ENCODE results near the gene GARS1.
"Not testable (repeated sequence)": the region's sequence is repeated elsewhere in the genome, so short reads cannot be mapped to it uniquely, and the experiment has no call there.

Gene GARS1, protein sequence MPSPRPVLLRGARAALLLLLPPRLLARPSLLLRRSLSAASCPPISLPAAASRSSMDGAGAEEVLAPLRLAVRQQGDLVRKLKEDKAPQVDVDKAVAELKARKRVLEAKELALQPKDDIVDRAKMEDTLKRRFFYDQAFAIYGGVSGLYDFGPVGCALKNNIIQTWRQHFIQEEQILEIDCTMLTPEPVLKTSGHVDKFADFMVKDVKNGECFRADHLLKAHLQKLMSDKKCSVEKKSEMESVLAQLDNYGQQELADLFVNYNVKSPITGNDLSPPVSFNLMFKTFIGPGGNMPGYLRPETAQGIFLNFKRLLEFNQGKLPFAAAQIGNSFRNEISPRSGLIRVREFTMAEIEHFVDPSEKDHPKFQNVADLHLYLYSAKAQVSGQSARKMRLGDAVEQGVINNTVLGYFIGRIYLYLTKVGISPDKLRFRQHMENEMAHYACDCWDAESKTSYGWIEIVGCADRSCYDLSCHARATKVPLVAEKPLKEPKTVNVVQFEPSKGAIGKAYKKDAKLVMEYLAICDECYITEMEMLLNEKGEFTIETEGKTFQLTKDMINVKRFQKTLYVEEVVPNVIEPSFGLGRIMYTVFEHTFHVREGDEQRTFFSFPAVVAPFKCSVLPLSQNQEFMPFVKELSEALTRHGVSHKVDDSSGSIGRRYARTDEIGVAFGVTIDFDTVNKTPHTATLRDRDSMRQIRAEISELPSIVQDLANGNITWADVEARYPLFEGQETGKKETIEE

DNA sequence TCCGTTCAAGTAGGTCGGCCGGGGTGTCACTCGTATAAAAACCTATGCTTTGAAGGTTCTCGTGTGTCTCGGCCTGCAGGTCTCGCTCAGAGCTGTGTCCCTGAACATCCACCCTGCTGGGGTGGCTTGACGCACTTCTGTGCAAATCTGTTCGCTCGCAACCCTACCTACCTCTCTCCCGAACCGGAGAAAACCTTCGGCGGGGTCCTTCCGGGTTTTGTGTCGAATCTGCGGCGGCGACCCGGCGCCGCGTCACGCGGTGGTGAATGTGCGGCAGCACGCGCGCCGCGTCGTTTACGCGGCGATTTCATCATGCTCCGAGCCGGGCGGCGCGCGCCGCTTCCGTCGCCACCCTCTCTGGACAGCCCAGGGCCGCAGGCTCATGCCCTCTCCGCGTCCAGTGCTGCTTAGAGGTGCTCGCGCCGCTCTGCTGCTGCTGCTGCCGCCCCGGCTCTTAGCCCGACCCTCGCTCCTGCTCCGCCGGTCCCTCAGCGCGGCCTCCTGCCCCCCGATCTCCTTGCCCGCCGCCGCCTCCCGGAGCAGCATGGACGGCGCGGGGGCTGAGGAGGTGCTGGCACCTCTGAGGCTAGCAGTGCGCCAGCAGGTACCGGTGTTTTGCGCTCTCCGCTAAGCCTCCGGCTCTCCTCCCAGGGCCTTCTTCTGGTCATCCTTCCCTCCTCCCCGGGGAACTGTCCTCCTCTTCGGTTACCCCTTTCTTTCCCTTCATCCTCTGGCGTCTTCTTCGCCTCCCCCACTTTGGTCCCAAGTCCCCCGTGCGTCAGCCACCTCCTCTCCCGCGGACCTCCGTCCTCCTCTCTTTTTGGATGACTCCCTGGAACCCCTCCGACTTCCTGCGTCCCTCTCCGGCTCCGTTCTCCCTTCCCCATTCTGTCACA, at the start of gene GARS1:
GARS1 (plus strand) TSS at position 339 of the 896 bp plus-strand sequence; CDS start at position 383, 44 bp downstream.
- peak; percentile 72 to 83 (median 81) for DNase-seq

DNA sequence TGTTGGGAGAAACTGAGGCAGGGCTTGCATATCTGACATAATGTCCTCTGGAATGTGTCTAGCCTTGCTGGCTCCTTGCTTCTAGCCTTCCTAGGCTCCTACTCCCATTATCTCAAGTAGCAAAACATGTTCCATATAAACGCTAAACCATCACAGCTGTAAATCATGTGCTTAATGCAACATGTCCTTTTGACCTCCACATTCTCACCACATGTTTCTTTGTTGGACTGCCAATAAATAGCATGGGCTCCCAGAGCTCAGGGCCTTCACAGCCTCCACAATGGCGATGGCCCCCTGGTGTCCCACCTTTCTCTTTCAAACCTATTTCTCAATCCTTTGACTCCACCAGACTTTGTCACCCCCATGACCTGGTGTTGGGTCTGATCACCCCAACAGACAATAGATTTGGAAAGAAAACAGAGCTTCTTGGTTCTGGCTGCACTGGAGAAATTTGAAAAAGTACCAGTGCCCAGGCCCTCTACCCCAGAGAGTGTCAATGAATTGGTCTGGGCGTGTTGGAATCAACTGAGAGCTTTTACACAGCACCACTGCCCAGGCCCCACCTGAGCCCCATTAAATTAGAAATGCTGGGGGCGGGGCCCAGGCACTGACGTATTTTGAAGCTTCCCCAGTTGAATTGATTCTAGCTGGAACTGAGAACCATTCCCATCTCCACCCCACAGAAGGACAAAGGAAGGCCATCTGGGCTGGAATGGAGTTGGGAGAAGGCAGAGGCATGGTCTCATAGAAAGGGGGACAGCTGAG, 48.7 kb upstream of the GARS1 start:
- DNase-seq = no peak

DNA sequence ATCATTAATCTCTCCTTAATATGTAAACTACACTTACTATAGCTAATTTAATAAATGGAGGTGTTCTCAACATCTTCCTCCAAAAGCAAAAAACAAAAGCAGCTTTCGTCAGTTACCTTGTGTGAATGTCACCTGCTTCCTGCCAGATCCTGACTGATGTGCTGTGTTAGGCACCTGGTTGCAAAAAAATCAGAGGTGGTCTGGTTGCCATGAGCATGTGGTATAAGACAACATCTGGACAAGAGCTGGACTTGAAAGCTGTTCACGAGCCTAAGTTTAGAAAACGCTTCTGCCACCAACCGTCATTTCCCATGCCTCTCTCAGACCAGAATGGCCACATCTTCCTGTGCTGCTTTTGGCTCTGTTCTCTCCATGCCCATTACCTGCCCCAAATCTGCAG, 48.1 kb upstream of the GARS1 start:
- DNase-seq = no peak

DNA sequence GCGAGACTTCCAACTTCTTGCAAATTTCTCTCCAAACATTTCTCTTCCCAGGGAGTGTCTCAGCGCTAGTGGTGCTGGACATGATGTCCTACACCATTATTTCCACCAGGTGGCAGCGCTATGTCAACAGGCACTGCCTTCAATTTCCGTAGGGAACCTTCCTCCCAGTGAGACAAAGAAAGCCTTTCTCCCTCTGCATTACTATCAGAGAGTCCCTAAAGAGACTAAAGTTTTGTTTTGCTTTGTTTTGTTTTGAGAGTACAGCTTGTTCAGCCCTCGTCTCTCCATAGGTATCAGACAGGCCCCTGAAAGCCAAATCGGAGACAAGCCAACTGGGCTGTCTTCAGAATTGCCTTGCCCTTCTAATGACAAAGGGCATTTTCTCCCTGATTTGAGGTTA, 45.8 kb upstream of the GARS1 start:
- DNase-seq = peak in 2 of 4 experiments; percentile 2 to 3

DNA sequence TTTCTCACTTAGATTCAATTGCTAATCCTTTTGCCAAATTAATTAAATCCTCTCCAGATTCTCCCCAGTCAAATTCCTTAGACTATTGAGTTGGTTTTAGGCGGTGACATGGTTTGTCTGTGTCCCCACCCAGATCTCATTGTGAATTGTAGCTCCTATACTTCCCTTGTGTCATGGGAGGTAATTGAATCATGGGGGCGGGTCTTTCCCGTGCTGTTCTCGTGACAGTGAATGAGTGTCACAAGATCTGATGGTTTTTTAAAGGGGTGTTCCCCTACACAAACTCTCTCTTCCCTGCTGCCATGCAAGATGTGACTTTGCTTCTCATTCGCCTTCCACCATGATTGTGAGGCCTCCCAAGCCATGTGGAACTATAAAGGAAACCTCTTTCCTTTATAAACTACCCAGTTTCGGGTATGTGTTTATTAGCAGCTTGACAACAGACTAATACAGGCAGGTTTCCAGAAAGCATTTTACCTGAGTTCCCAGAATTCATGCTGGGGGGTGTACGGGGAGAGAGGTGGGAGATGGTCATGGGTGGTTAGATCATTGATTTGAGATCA, 44.7 kb upstream of the GARS1 start:
- no peak for DNase-seq

DNA sequence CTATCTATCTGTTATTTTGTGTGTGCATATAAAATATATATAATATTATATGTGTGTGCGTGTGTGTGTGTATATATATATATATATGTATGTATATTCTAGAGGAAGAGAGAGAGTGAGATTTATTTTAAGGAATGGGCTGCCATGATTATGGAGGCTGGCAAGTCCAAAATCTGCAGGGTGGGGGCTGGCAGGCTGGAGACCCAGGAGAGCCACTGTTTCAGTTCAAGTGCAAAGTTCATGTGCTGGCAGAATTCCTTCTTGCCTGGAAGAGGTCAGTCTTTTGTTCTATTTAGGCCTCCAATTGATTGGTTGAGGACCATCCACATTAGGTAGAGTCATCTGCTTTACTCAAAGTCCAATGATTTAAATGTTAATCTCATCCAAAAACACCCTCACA, 42.3 kb upstream of the GARS1 start:
- DNase-seq = no peak

DNA sequence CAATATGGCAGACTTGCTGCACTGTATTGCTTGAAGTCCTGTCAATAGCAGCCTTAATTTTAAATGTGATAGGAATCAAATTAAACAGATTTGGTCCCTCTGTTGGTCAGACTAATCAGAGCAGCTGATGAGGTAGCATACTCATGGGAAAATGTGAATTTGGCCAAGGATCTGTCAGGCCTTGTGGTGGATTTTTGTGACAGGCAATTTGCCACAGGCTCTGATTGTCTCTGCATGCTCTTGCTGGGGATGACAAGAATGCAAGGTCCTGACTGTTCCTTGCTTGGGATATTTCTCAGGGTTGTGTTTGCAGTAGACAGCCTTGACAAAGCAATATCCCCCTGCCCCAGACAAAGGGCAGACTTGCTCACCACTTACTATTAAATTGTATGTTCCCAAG, 41.5 kb upstream of the GARS1 start:
- DNase-seq = no peak

DNA sequence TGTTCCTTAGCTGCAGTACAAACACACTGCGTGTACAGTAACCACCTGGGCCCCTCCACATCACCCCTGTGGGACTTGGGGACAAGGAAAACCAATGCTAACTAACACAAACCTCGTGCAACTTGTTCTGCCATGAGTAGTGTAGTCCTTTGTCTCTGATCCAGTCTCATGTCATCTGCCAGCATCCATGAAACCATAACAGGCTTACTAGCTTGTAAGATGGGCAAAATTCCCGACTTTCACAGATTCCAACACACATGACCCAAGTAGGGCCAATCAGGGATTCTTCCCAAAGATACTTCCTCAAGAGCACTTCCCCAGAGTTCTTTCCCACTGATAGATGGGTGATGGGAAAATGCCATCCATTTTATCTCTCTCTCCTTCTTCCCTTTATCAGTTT, 41.1 kb upstream of the GARS1 start:
- DNase-seq = no peak

DNA sequence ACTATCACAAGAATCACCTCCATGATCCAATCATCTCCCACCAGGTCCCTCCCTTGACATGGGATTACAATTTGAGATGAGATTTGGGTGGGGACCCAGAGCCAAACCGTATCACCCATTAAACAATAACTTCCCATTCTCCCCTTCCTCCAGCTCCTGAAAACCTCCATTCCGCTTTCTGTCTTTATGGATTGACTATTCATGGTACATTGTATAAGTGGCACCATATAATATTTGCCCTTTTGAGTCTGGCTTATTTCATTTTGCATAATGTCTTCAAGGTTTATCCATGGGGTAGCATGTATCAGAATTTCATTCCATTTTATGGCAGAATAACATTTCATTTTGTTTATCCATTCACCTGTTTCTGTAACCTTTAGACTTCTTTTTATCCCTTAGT, 39.2 kb upstream of the GARS1 start:
- no peak for DNase-seq

DNA sequence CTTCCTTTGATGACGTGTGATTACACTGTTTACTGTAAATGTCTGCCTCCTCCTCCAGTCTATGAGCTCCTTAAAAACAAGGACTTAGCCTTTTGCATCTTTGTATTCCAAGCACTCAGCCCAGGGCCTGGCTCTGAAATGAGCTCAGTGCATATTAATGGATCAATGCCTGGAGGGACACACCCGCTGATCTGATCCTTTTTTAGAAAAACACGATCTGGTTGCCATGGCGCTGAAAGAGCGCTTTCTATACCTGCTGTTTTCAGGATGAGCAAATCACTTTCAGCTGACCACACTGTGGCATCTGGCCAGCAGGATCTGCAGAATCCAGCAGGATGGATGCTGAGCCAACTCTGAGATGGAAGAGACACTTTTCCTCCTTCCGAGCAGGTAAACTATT, 37.8 kb upstream of the GARS1 start:
- DNase-seq = no peak

DNA sequence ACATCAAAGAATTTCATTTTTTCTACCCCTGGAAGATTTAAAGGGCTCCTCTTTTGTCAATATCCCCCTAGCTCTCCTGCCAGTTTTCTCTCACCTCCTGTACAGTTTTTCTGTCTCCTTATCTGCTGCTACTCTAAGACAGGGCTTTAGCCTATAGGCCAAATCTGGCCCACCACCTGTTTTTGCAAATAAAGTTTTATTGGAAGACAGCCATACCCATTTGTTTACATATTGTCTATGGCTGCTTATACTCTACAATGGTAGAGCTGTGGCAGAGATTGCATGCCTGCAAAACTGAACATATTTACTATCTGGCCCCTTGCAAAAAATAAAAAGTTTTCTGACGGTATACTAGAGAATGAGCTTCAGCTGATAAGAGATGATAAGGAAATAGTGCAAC, 37.4 kb upstream of the GARS1 start:
- DNase-seq = no peak

DNA sequence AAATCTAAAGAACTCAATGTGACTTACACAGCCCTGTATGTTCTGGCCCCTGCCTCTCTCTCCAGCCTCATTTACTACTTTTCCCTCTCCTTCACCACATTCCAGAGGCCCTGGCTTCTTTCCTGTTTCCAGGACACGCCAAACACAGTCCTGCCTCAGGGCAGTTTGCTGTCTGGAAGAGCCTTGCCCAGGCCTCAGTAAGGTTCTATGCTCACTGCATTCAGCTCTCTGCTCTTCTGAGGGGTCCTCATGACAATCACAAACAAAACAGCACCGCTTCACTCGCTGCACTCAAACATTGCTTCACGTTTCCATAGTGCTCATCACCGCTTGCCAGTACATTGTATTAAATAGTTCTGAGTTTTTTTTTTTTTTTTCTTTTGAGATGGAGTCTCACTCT, 35.1 kb upstream of the GARS1 start:
- DNase-seq = no peak

DNA sequence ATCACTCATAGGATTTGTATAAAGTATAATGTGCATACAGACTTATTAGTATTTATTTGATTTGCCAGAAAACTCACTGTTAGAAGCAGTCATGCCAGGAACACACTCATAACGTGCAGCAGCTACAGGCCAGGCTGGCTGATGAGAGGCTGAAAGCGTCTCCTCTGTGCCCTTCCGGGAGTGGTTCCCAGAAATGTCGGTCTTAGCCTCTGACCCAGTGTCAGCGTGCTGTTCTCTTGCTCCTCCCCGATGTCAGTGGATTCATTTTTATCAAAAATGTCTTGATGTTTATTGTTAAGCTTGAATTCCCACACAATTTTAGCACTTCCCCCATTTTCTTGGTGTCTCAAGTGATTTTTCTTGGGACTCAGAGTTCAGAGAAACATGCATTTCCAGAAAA, 33.3 kb upstream of the GARS1 start:
- DNase-seq = no peak

DNA sequence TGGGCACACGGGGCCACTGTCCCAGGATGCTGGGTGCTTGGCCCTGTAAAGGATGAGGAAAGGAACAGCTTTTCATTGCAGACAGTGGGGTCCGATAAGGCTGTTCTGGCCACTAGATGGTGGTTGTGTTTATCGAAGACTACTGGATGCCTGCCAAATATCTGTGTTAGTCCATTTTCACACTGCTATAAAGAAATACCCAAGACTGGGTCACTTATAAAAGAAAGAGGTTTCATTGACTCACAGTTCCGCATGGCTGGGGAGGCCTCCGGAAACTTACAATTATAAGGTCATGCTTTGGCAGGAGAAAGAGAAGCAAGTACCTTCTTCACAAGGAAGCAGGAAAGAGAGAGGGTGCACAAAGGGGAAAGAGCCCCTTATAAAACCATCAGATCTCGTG, 32.2 kb upstream of the GARS1 start:
- DNase-seq = no peak

DNA sequence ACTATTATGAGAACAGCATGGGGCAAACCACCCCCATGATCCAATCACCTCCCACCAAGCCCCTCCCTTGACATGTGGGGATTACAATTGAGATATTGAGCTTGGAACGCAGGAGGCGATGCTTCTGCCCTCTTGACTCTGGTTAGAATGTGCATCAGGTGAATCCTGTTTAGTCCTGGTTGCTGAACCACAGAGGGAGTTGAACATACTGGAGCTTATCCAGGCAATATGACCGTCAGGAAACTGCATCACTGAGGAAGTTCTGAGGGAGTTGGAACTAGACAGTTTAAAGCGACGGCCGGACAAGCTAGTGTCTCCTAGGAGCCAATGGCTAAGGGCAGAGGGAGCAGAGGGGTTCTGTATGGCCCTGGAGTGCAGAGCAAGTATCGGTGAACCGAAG, 31.8 kb upstream of the GARS1 start:
- DNase-seq = no peak

DNA sequence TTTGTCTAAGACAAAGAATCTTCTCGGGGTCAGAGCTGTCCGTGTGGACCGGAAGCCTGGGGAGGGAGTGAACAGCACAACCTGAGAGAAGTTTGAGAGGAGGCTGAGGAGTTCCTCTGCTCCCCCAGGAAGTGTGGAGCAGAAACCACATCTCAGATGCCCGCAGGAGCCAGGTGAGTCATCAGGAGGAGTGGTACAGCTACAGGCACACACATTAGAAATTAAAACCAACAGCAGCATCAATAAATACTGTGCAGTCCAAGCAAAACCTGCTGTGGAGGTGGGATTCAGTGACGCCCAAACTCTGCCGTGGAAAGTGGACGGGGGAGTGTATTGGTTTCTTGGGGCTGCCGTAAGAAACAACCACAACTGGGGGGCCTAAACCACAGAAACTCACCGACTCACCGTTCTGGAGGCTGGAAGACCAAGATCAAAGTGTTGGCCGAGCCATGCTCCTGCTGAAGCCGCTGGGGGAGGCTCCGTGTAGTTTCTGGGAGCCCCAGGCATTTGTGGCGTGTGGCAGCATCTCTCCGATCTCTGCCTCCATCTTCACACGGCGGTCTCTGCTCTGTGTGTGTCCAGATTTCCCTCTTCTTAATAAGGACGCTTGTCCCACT, 31.2 kb upstream of the GARS1 start:
- DNase-seq = no peak

DNA sequence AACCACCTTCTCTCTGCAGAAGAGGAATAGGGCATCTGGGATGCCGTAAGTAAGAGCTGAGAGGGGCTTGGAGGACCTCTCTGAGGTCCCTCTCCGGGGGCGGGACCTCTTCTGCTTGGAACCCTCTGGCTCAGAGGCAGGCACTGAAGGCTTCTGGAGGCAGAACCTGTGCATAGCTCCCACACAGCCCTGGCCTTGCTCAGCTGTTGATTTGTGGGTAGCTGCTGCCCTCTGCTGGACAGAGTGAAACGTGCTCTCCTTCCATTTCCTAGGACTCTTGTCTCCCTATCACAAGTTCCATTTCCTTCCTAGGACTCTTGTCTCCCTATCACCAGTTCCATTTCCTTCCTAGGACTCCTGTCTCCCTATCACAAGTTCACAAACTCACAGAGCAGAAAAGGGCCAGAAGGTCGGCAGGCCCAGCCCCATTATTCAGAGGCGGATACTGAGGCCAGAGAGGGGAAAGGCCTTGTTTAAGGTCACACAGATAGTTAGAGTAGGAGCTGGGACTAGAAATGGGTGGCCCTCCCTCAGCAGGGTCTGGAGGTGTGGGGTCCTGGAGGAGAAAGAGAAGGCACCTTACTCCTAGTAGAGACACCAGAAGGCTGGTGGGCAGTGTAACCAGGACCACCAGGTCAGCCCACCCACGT, 30.3 kb upstream of the GARS1 start:
- DNase-seq = peak; percentile 46 to 75 (median 57)

DNA sequence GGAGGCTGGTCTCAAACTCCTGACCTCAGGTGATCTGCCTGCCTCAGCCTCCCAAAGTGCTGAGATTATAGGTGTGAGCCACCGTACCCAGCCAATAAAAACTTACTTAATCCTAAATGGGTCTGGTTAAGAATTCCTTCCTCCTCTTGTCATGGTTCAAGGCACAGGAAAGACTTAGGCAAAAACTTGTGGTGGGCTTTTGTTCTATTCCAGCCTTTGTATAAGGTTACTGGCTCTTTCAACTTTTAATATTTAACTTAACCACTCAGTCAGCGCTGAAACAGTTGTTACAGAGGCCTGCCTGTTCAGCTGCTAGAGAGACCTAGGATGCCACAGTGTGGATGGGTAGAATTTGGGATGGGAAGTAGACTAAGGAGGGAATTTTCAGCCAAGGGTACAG, 28.1 kb upstream of the GARS1 start:
- DNase-seq = no peak

DNA sequence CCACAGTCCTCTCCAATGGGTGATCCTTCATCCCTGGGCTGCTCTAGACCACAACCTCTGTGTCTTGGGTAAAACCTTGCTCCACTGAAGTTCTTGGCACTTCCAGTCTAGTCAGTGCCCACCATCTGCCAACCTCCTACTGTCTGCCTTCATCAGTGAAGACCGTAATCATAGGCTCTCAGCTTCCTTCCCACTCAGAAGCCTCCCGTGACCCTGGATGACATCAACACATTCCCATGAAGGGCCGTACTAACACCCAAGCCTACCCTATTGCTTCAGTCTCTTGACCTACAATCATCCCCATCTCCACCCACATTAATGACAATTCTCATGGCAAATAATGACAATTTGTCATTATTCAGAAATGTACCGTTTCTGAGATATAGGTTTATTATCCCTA, 27.6 kb upstream of the GARS1 start:
- DNase-seq = no peak

DNA sequence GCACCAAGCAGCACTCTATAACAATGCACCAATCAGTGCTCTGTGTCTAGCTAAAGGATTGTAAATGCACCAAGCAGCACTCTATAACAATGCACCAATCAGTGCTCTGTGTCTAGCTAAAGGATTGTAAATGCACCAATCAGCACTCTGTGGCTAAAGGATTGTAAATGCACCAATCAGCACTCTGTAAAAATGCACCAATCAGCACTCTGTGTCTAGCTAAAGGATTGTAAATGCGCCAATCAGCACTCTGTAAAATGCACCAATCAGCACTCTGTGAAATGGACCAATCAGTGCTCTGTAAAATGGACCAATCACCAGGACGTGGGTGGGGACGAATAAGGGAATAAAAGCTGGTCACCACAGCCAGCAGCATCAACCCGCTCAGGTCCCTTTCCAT, 24.4 kb upstream of the GARS1 start:
- not testable (repeated sequence) for DNase-seq

DNA sequence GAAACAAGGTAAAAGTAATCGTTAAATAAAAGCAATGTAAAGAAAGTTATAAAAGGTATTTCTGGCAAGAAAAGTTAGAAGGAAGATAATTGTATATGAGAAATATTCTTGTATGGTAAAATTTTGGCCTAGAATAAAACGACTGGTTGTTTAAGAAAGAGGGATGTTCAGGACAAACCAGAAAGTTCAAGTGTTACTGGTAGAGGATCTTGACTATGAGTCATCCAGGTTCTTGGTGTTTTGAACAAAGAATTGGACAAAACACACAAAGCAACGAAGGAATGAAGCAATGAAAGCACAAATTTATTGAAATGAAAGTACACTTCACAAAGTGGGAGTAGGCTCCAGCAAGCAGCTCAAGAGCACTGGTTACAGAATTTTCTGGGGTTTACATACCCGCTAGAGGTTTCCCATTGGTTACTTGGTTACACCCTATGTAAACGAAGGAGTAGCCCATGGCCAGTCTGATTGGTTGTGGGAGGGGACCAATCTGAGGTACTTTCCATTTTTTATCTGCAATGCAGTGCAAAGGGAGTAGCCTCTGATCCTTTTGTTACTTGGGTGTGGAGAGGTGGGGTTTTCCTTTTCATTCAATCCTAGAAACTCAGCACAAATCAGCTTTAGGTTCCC, 22.4 kb upstream of the GARS1 start:
- no peak for DNase-seq
